SK-N-MC (cell line): ENCODE results near the gene RTKN.

Experiments
- FOXP2 ChIP-seq: optimal IDR thresholded peaks from 2 replicates; pipeline ENCODE3; 2011; ENCODE audit warnings: mild to moderate bottlenecking, moderate library complexity; ENCODE audit not compliant: insufficient read depth; ENCODE audit errors: extremely low read length, control extremely low read depth
- POLR2AphosphoS5 ChIP-seq: IDR thresholded peaks from 2 replicates; pipeline ENCODE4 v1.6.1; 2012; ENCODE audit warnings: mild to moderate bottlenecking, low read depth, low read length, borderline replicate concordance

DNA sequence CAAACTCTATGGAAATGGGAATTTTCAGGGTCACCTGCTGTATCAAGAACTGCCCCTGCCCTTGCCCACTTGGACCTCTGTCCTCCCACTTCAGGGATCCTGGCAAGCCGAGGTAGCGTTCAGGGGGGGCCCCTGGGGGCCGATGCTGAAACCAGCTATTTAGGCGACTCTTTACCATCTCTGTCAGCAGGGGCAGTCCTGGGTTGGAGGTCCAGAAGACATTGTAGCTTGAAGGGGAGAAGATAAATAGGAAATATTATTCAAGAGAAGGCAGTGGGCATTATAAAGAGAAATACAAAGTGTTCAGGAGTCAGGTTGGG is 21.0 kb upstream of the RTKN start:
- TF ChIP-seq FOXP2 (no peak), POLR2AphosphoS5 (no peak)
